GM10248 (cell line): ENCODE results near the gene FOXL2.

Experiments
- CTCF ChIA-PET: fragments of 300-600 bp; sonication (Branson Sonifier 250); formaldehyde crosslinking; extraction: SDS; loops from one replicate; lab custom pipeline; 2021; ENCODE audit warnings: antibody characterized with exemption; lab: Yijun Ruan, JAX
- POLR2A ChIA-PET: fragments of 350-650 bp; sonication (Branson Sonifier 250); formaldehyde crosslinking; extraction: SDS; loops from one replicate; lab custom pipeline; 2020; ENCODE audit warnings: antibody characterized with exemption; lab: Yijun Ruan, JAX
- DNase-seq: peaks from one replicate; pipeline ENCODE4 v3.0.0; 2012; ENCODE audit errors: extremely low spot score
- TF ChIP-seq, protein P1 (sequence below): IDR thresholded peaks from 2 replicates; pipeline ENCODE4 v1.5.1; 2012; ENCODE audit warnings: mild to moderate bottlenecking, low read depth; ENCODE audit errors: extremely low read depth, missing control alignments, control extremely low read depth

Gene FOXL2

DNA sequence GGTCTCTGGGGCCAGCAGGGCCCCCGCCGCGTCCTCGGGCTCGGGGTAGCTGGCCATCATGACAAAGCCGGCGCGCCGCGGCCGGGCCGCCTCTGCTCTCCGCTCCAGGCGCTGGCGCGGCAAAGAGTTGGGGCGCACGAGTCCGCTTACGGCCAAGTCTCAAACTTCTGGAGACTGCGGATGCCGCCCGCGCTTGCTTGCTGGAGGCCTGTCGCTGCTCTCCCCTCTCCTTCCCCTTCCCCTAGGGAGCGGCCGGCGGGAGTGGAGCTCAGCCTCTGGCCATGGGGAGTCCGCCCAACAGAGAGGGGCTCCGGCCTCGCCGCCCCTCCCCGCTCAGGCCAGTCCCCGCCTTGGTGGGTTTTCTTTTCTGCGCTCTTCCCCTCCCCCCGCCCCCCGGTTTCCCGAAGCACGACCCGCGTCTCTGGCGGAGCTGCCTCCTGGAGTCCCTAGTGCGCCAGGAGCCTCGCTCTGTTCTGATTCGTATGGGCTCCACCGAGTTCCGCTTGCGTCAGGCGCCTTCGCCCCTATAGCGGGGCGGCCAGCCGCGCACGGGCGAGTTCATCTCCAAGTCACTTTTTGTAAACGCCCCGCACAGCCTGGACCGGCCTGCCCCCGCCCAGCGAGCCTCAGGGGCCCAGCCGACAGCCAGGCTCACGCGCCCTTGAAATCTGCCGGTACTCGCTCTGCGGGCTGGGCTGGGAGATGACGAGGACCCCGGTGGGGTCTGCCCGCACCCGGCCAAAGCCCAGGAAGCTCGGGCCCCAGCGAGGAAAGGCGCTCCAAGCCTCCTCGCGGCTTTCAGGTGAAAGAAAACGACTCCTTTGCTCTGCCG, at the start of gene FOXL2, which contains the start of gene FOXL2NB:
TSS of gene FOXL2 (minus strand) at position 475 of the 832 bp plus-strand sequence. CDS start at position 60, 415 bp downstream.
TSS of gene FOXL2NB (plus strand) at position 555 of the 832 bp plus-strand sequence. CDS start at position 703, 148 bp downstream.
- CTCF ChIA-PET = interaction anchor here (1.4 to 3.2 kb wide), 2 partner anchors 11 to 18 kb away, joined by 3 to 16 read pairs; no protein-coding TSS in a partner anchor
- TF ChIP-seq, protein P1, sequence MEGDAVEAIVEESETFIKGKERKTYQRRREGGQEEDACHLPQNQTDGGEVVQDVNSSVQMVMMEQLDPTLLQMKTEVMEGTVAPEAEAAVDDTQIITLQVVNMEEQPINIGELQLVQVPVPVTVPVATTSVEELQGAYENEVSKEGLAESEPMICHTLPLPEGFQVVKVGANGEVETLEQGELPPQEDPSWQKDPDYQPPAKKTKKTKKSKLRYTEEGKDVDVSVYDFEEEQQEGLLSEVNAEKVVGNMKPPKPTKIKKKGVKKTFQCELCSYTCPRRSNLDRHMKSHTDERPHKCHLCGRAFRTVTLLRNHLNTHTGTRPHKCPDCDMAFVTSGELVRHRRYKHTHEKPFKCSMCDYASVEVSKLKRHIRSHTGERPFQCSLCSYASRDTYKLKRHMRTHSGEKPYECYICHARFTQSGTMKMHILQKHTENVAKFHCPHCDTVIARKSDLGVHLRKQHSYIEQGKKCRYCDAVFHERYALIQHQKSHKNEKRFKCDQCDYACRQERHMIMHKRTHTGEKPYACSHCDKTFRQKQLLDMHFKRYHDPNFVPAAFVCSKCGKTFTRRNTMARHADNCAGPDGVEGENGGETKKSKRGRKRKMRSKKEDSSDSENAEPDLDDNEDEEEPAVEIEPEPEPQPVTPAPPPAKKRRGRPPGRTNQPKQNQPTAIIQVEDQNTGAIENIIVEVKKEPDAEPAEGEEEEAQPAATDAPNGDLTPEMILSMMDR = no peak
- POLR2A ChIA-PET = no interaction called here
- no peak for DNase-seq

DNA sequence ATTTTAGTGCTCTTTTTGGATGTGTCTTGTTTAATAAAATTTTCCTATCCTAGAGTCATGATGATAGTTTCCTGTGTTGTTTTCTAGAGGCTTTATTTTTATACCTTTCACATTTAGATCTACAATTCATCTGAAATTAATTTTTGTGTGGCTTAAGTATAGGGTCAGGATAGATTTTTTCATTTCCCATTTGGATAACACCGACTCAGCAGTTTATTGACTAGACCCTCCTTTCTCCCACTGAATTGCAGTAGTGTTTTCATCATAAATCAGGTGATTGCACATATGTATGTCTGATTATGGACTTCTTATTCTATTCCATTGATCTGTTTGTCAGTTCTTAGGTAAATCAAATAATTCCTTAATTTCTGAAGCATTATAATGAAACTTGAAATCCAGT, 48.8 kb upstream of the FOXL2 start:
- TF ChIP-seq, protein P1 = no peak
- CTCF ChIA-PET = no interaction called here
- no peak for DNase-seq
- POLR2A ChIA-PET = no interaction called here

DNA sequence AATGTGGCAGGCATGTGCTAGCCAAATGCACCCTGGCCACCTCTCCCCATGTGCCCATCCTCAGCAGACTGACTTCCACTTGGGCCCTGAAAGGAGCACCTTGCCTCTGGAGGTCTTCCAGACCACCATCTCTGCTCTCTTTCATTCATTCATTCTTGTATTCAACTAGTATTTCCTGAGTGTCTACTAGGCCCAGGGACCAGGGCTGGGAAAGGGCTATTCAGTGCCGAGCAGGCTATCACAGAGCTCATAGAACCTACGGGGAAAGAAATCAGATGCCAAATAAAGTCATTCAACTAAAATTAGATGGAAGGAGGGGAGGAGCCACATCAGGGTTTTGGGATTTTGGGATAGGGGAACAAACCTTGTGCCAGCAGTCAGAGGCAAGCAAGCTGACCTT, 40.2 kb upstream of the FOXL2 start:
- CTCF ChIA-PET = interaction anchor here (1.0 kb wide), 1 partner anchor 342 kb away, joined by 3 read pairs; no protein-coding TSS in a partner anchor
- TF ChIP-seq, protein P1 = no peak
- no peak for DNase-seq
- POLR2A ChIA-PET = no interaction called here

DNA sequence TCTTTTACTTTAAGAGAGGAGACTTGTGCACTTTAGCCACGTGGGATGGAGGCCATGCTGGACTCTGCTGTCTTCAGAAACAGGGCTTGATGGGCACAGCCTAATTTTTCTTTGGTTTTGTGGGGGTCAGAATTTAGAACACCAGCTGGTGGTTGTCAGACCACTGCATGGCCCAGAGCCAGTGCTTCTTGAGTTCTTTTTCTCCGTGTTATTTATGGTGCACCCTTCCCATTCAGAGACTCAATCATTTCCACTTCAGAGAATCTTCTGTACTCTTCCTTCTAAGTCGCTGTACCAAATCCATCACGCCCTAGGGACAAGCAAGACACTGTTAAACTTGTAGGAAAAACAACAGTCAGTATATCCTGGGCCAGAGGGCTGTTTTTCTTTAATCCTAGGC, 39.0 kb upstream of the FOXL2 start:
- no peak for DNase-seq
- CTCF ChIA-PET = no interaction called here
- POLR2A ChIA-PET = no interaction called here
- TF ChIP-seq, protein P1 = no peak

DNA sequence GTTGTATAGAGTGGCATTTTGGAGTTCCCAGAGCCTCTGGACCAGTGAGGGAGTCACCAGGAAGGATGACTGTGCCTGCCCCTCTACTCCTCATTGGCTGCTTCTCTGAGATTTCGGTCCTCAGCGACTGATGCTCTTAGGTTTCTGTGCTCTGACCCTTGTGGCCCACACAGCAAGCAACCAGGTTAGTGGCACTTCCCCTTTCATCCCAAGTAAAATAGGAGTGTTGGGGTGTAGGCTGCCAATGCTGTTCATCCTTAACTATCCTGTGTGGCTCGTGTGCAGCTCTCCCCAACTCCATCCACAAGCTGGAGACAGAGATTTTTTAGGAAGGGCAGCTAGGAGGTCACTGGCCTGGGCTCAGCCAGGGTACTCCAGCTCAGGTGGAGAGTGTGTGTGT, 37.9 kb upstream of the FOXL2 start:
- no peak for DNase-seq
- CTCF ChIA-PET = no interaction called here
- TF ChIP-seq, protein P1 = no peak
- POLR2A ChIA-PET = no interaction called here

GRCh38 chr3:138976047-138976446, 29.1 kb upstream of the FOXL2 start:
- TF ChIP-seq, protein P1 = no peak
- ChIA-PET CTCF (interaction anchor here (1.1 kb wide), 1 partner anchor 53 kb away, joined by 4 read pairs; no protein-coding TSS in a partner anchor), POLR2A (no interaction called here)
- no peak for DNase-seq
